Activated CD8-positive, alpha-beta memory T cell treated with anti-CD3 and anti-CD28 coated beads, Interleukin-2, amount 50 U/mL, for 1 hour (primary cell): ENCODE data around the gene SIN3B.

ENCODE experiments used
- DNase-seq: peaks from one replicate; pipeline ENCODE4 v3.0.0-alpha.2; 2020; ENCODE audit errors: extremely low read depth

The SIN3B gene

GRCh38 chr19:16889366-16889882, 60.2 kb downstream of the SIN3B start:
- no peak for DNase-seq

GRCh38 chr19:16889883-16890460, 60.8 kb downstream of the SIN3B start:
- DNase-seq, result no peak

GRCh38 chr19:16890461-16891184, 61.4 kb downstream of the SIN3B start:
- no peak for DNase-seq

- no peak for DNase-seq
Observed at GRCh38 chr19:16891696-16892382, 62.6 kb downstream of the SIN3B start.

- DNase-seq, result no peak
Observed at GRCh38 chr19:16892436-16892835, 63.2 kb downstream of the SIN3B start.

- DNase-seq, result no peak
Observed at GRCh38 chr19:16892868-16893685, 63.9 kb downstream of the SIN3B start.

- DNase-seq, result no peak
Observed at GRCh38 chr19:16893686-16893989, 64.4 kb downstream of the SIN3B start.

- no peak for DNase-seq
Observed at GRCh38 chr19:16894080-16894479, 64.9 kb downstream of the SIN3B start.

GRCh38 chr19:16895467-16896145, 66.4 kb downstream of the SIN3B start:
- no peak for DNase-seq

- DNase-seq, result no peak
Observed at GRCh38 chr19:16896146-16897028, 67.2 kb downstream of the SIN3B start.

GRCh38 chr19:16897029-16897855, 68.0 kb downstream of the SIN3B start:
- no peak for DNase-seq

GRCh38 chr19:16897856-16898161, 68.6 kb downstream of the SIN3B start:
- DNase-seq, result no peak

GRCh38 chr19:16898361-16899015, 69.3 kb downstream of the SIN3B start:
- no peak for DNase-seq

- no peak for DNase-seq
Observed at GRCh38 chr19:16899566-16900075, 70.4 kb downstream of the SIN3B start.

- DNase-seq, result no peak
Observed at GRCh38 chr19:16901491-16902175, 72.4 kb downstream of the SIN3B start.

GRCh38 chr19:16902545-16902944, 73.3 kb downstream of the SIN3B start:
- DNase-seq, result no peak

GRCh38 chr19:16903347-16903746, 74.1 kb downstream of the SIN3B start:
- no peak for DNase-seq

- no peak for DNase-seq
Observed at GRCh38 chr19:16904599-16904998, 75.4 kb downstream of the SIN3B start.

- DNase-seq, result no peak
Observed at GRCh38 chr19:16908759-16909158, 79.6 kb downstream of the SIN3B start.
